Natural killer cell (primary cell): ENCODE results near the gene SLC39A11. TPM values are rescaled to one million over a fixed set of nuclear protein-coding genes. Genes with fewer than 3 reads are reported as not detected.

Experiments used
- ATAC-seq, 3 donors: fragments of 150-1000 bp in 2 of 3; fragments of 200-7000 bp in 1 of 3; cut with Tn5 transposase; 1 replicate in 1 of 3; 2 replicates in 2 of 3; pipeline ENCODE4 v1.10.0; 2021; ENCODE audit warnings: mild to moderate bottlenecking in 2 of 3, moderate library complexity in 2 of 3
- DNase-seq, 2 donors: peaks; one replicate each; pipeline versions ENCODE4 v3.0.0 to v3.0.0-alpha.2; 2013 to 2021; ENCODE audit warnings: mixed read lengths in 1 of 2
- H3K27ac ChIP-seq: one replicate; pipeline ENCODE4 v1.5.1; 2013; ENCODE audit warnings: mild to moderate bottlenecking, low read length
- H3K27me3 ChIP-seq: one replicate; pipeline ENCODE4 v1.6.1; 2013; ENCODE audit warnings: low read length; ENCODE audit not compliant: control insufficient read depth, insufficient read depth
- H3K36me3 ChIP-seq: one replicate; pipeline ENCODE4 v1.6.1; 2013; ENCODE audit warnings: low read length; ENCODE audit not compliant: control insufficient read depth, insufficient read depth
- H3K4me1 ChIP-seq: one replicate; pipeline ENCODE4 v1.6.1; 2013; ENCODE audit warnings: low read length; ENCODE audit not compliant: control insufficient read depth, insufficient read depth
- H3K4me3 ChIP-seq: one replicate; pipeline ENCODE4 v1.5.1; 2013; ENCODE audit warnings: low read length
- H3K9me3 ChIP-seq: one replicate; pipeline ENCODE4 v1.6.1; 2013; ENCODE audit warnings: low read length; ENCODE audit not compliant: control insufficient read depth, insufficient read depth
- H3K27ac Mint-ChIP-seq, 2 donors: one replicate each; pipeline ENCODE4 v1.8.0; 2022; ENCODE audit warnings: mild to moderate bottlenecking in 2 of 2, mixed read lengths in 2 of 2, moderate library complexity in 1 of 2
- H3K27me3 Mint-ChIP-seq, 2 donors: one replicate each; pipeline ENCODE4 v1.8.0; 2022; ENCODE audit warnings: low read depth in 2 of 2, mixed read lengths in 2 of 2
- H3K36me3 Mint-ChIP-seq: one replicate; pipeline ENCODE4 v1.8.0; 2022; ENCODE audit warnings: mixed read lengths
- H3K4me1 Mint-ChIP-seq, 2 donors: one replicate each; pipeline ENCODE4 v1.8.0; 2022; ENCODE audit warnings: mixed read lengths in 2 of 2
- H3K4me3 Mint-ChIP-seq: one replicate; pipeline ENCODE4 v1.8.0; 2022; ENCODE audit warnings: mild to moderate bottlenecking, moderate library complexity, mixed read lengths
- H3K9me3 Mint-ChIP-seq, 2 donors: one replicate each; pipeline ENCODE4 v1.8.0; 2022; ENCODE audit warnings: mixed read lengths in 2 of 2
- CTCF ChIP-seq: fragments of 200-600 bp; IDR thresholded peaks from one replicate; pipeline ENCODE4 v1.8.0; 2022; ENCODE audit warnings: antibody characterized with exemption
- WGBS: methylation state at CpG from one replicate; pipeline ENCODE4 v1.1.7; 2013; ENCODE audit warnings: missing lambda C conversion rate; ENCODE audit not compliant: insufficient coverage; 5-methylcytosine and 5-hydroxymethylcytosine counted together
- intact Hi-C: fragments of 100-400 bp; cut with micrococcal nuclease; formaldehyde crosslinking; loops from one replicate; pipeline ENCODE4 v1.14.2; 2022
- total RNA-seq, 4 donors: library from RNA; stranded (reverse); fragments of 120-200 nt in 1 of 4; gene quantifications; one replicate each; pipeline versions ENCODE4 v1.2.3 to v1.2.4, GENCODE V29; 2013 to 2022

The SLC39A11 gene
- total RNA-seq, 3 donors from 2014 or later (not counting 1 experiment from before 2014, with no cell fraction given), result 32.6 to 44.9 (median 39.4) TPM

- 67% methylated on average over 3 of the region's 3 CpGs for WGBS
- peaks cover 6 to 9% of the 10 kb centered on the region in 2 donors for H3K4me1 Mint-ChIP-seq
- DNase-seq, result no peak
Measured at GRCh38 chr17:72906306-72906705, 186.2 kb downstream of the SLC39A11 start.

GRCh38 chr17:72903522-72903921 is 189.0 kb downstream of the SLC39A11 start:
- H3K4me1 ChIP-seq, result no peaks in the 10 kb centered on the region
- H3K27me3 ChIP-seq, result no peaks in the 10 kb centered on the region
- no peak for ATAC-seq
- no peak overlapping the region for H3K4me3 ChIP-seq
- Mint-ChIP-seq H3K9me3 (no peaks in the 10 kb centered on the region), H3K27me3 (no peaks in the 10 kb centered on the region), H3K4me1 (peaks cover 6 to 9% of the 10 kb centered on the region in 2 donors), H3K27ac (no peak overlapping the region), H3K36me3 (no peaks in the 10 kb centered on the region), H3K4me3 (no peak overlapping the region)
- 87% methylated on average over 4 of the region's 4 CpGs for WGBS
- intact Hi-C loops, result no loop called here
- no peak for TF ChIP-seq CTCF
- no peak overlapping the region for H3K27ac ChIP-seq
- no peak for DNase-seq
- no peaks in the 10 kb centered on the region for H3K9me3 ChIP-seq
- H3K36me3 ChIP-seq, result no peaks in the 10 kb centered on the region

More at GRCh38 chr17:72906306-72906705, 186.2 kb downstream of the SLC39A11 start:
- H3K9me3 Mint-ChIP-seq, result no peaks in the 10 kb centered on the region
- no peaks in the 10 kb centered on the region for H3K27me3 ChIP-seq
- H3K9me3 ChIP-seq, result no peaks in the 10 kb centered on the region
- ATAC-seq, result no peak
- TF ChIP-seq CTCF, result no peak
- H3K4me3 ChIP-seq, result no peak overlapping the region
- H3K4me1 ChIP-seq, result no peaks in the 10 kb centered on the region
- H3K4me3 Mint-ChIP-seq, result no peak overlapping the region
- intact Hi-C loops, result no loop called here
- no peak overlapping the region for H3K27ac ChIP-seq
- no peaks in the 10 kb centered on the region for H3K36me3 ChIP-seq
- no peaks in the 10 kb centered on the region for H3K36me3 Mint-ChIP-seq
- no peak overlapping the region for H3K27ac Mint-ChIP-seq
- no peaks in the 10 kb centered on the region for H3K27me3 Mint-ChIP-seq

GRCh38 chr17:72901657-72902056 is 190.8 kb downstream of the SLC39A11 start:
- Mint-ChIP-seq H3K9me3 (no peaks in the 10 kb centered on the region), H3K4me1 (peaks cover 6 to 9% of the 10 kb centered on the region in 2 donors), H3K4me3 (no peak overlapping the region), H3K27me3 (no peaks in the 10 kb centered on the region), H3K36me3 (no peaks in the 10 kb centered on the region), H3K27ac (no peak overlapping the region)
- Histone ChIP-seq H3K36me3 (no peaks in the 10 kb centered on the region), H3K4me1 (no peaks in the 10 kb centered on the region), H3K9me3 (no peaks in the 10 kb centered on the region), H3K27me3 (no peaks in the 10 kb centered on the region), H3K27ac (no peak overlapping the region), H3K4me3 (no peak overlapping the region)
- intact Hi-C loops, result no loop called here
- WGBS, result 100% methylated on average over 3 of the region's 3 CpGs
- DNase-seq (no peak), ATAC-seq (no peak)
- TF ChIP-seq CTCF, result no peak

GRCh38 chr17:72901083-72901482 is 191.4 kb downstream of the SLC39A11 start:
- Mint-ChIP-seq H3K9me3 (no peaks in the 10 kb centered on the region), H3K36me3 (no peaks in the 10 kb centered on the region), H3K27ac (no peak overlapping the region), H3K27me3 (no peaks in the 10 kb centered on the region), H3K4me3 (no peak overlapping the region), H3K4me1 (peaks cover 4 to 8% of the 10 kb centered on the region in 2 donors)
- Histone ChIP-seq H3K27me3 (no peaks in the 10 kb centered on the region), H3K9me3 (no peaks in the 10 kb centered on the region), H3K4me3 (no peak overlapping the region), H3K4me1 (no peaks in the 10 kb centered on the region), H3K36me3 (no peaks in the 10 kb centered on the region), H3K27ac (no peak overlapping the region)
- WGBS, result 95% methylated on average over 9 of the region's 9 CpGs
- DNase-seq, result no peak
- no peak for TF ChIP-seq CTCF
- intact Hi-C loops, result no loop called here
- no peak for ATAC-seq
